HepG2 (cell line): ENCODE measurements around the gene FXYD5. TPM values are rescaled to one million over a fixed set of nuclear protein-coding genes. Genes with fewer than 3 reads are reported as not detected.

Source experiments
- ADNP ChIP-seq: sonication (generic); formaldehyde crosslinking; IDR thresholded peaks from 2 replicates; pipeline ENCODE4 v1.4.0; 2020; ENCODE audit warnings: missing genetic modification reagents
- ARHGAP35 ChIP-seq: sonication (generic); formaldehyde crosslinking; IDR thresholded peaks from 2 replicates; pipeline ENCODE4 v1.9.0; 2022; ENCODE audit warnings: mild to moderate bottlenecking, inconsistent platforms, moderate library complexity, missing genetic modification reagents, borderline replicate concordance
- BORCS8-MEF2B ChIP-seq: sonication (generic); formaldehyde crosslinking; IDR thresholded peaks from 2 replicates; pipeline ENCODE4 v1.8.0; 2022; ENCODE audit warnings: mild to moderate bottlenecking, missing genetic modification reagents
- CBX5 ChIP-seq: sonication (generic); formaldehyde crosslinking; IDR thresholded peaks from 2 replicates; pipeline ENCODE4 v1.4.0; 2020; ENCODE audit warnings: missing genetic modification reagents, borderline replicate concordance
- FLYWCH1 ChIP-seq: sonication (generic); formaldehyde crosslinking; IDR thresholded peaks from 2 replicates; pipeline ENCODE4 v1.8.1; 2023; ENCODE audit warnings: mild to moderate bottlenecking, missing genetic modification reagents
- FOXK2 ChIP-seq: fragments of 450-650 bp; IDR thresholded peaks from 2 replicates; pipeline ENCODE4 v1.6.1; 2016
- FOXP1 ChIP-seq, 2 experiments: fragments of 450-650 bp in 1 of 2; IDR thresholded peaks; 2 replicates each; pipeline ENCODE4 v1.6.1; 2017 to 2018; ENCODE audit warnings: antibody characterized with exemption in 1 of 2
- FOXP4 ChIP-seq: sonication (generic); formaldehyde crosslinking; IDR thresholded peaks from 2 replicates; pipeline ENCODE4 v1.4.0; 2020; ENCODE audit warnings: missing genetic modification reagents
- GTF2F1 ChIP-seq: fragments of 150-350 bp; IDR thresholded peaks from 2 replicates; pipeline ENCODE4 v1.6.1; 2014; ENCODE audit warnings: low read length
- HMGXB3 ChIP-seq: sonication (generic); formaldehyde crosslinking; IDR thresholded peaks from 2 replicates; pipeline ENCODE4 v1.4.0; 2020; ENCODE audit warnings: missing genetic modification reagents, borderline replicate concordance
- KDM5B ChIP-seq: sonication (generic); formaldehyde crosslinking; IDR thresholded peaks from 2 replicates; pipeline ENCODE4 v1.4.0; 2020; ENCODE audit warnings: missing genetic modification reagents, mild to moderate bottlenecking, borderline replicate concordance
- MYPOP ChIP-seq: sonication (generic); formaldehyde crosslinking; IDR thresholded peaks from 2 replicates; pipeline ENCODE4 v1.8.1; 2023; ENCODE audit warnings: mild to moderate bottlenecking, moderate library complexity, missing genetic modification reagents
- REPIN1 ChIP-seq: sonication (generic); formaldehyde crosslinking; IDR thresholded peaks from 2 replicates; pipeline ENCODE4 v1.8.0; 2022; ENCODE audit warnings: missing genetic modification reagents, low read depth, mild to moderate bottlenecking, borderline replicate concordance
- SNAPC2 ChIP-seq: sonication (generic); formaldehyde crosslinking; IDR thresholded peaks from 2 replicates; pipeline ENCODE4 v1.8.1; 2022; ENCODE audit warnings: mild to moderate bottlenecking, missing genetic modification reagents
- ZBTB3 ChIP-seq: sonication (generic); formaldehyde crosslinking; IDR thresholded peaks from 2 replicates; pipeline ENCODE4 v1.4.0; 2020; ENCODE audit warnings: low read depth, mild to moderate bottlenecking, moderate library complexity, missing genetic modification reagents, borderline replicate concordance
- ZNF136 ChIP-seq: sonication (generic); formaldehyde crosslinking; IDR thresholded peaks from 2 replicates; pipeline ENCODE4 v1.8.1; 2022; ENCODE audit warnings: low read depth, mild to moderate bottlenecking, moderate library complexity, missing genetic modification reagents
- ZNF501 ChIP-seq: sonication (generic); formaldehyde crosslinking; IDR thresholded peaks from 2 replicates; pipeline ENCODE4 v1.5.1; 2020; ENCODE audit warnings: mild to moderate bottlenecking, moderate library complexity, missing genetic modification reagents
- ZNF746 ChIP-seq: sonication (generic); formaldehyde crosslinking; IDR thresholded peaks from 2 replicates; pipeline ENCODE4 v1.8.0; 2022; ENCODE audit warnings: mild to moderate bottlenecking, missing genetic modification reagents
- polyA plus RNA-seq, 8 experiments: library from polyadenylated mRNA; depleted of rRNA in 3 of 8; stranded (reverse) in 7 of 8; unstranded in 1 of 8; fragments of >200 nt; fragmentation: Illumina TruSeq in 4 of 8; extraction: Trizol in 4 of 8; gene quantifications; 2 replicates each; pipeline versions ENCODE4 v1.2.1 to v1.2.3, GENCODE V29; 2011 to 2016; ENCODE audit warnings: low read depth in 4 of 8, missing spikeins in 1 of 8, mixed read lengths in 1 of 8; ENCODE audit not compliant: insufficient read depth in 1 of 8
- total RNA-seq, 5 experiments: library from RNA; depleted of rRNA; stranded (reverse); fragments of >200 nt; fragmentation: Illumina TruSeq; extraction: Trizol; gene quantifications; 2 replicates each; pipeline ENCODE4 v1.2.3, GENCODE V29; 2016; ENCODE audit warnings: low read depth in 1 of 5
- TF ChIP-seq, protein P1 (sequence below): sonication (generic); formaldehyde crosslinking; IDR thresholded peaks from 2 replicates; pipeline ENCODE4 v1.5.0; 2020; ENCODE audit warnings: mild to moderate bottlenecking, missing genetic modification reagents

Gene FXYD5
- total and polyA plus RNA-seq, 2 of the 13 experiments (the other 11 are each of a cell fraction or from before 2014, with no cell fraction given), result 0.65 TPM; not detected in 1

DNA sequence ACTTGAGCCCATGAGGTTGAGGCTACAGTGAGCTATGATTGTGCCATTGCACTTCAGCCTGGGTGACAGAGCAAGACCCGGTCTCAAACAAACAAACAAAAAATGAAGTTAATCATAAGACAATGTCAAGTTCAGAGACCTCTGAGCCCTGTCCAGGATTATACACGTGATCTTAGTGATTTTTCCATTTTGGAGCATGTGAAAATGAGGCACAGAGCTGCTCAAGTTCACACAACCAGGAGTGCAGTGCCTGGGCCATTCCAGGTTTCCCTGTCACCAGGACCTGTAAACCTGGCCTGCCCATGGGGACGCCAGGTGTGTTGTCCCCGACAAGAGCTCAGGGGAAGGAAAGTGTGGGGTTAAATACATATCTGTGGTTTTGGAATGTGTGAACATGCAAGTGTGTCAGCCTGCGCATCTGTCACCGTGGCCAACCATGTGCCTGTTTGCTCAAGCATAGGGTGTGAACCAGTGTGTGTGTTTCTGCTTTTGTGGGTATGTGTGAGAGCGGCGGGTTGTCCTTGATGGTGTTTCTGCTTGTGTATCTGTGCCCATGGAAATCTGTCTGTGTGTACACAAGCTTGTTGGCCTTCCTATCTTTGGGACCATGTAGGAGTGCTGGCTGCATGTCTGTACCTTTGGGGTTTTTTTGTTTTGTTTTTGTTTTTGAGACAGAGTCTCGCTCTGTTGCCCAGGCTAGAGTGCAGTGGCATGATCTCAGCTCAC lies 17.4 kb upstream of the FXYD5 start (continued):
- TF ChIP-seq MYPOP (CRISPR knock-in tag) (0 out of 2 replicates have a peak, but pooled peaks have one; percentile 26), ZNF501 (CRISPR knock-in tag) (peak; percentile 33; the same call in 1 of the 2 replicates), FOXP4 (CRISPR knock-in tag) (peak; percentile 53), FOXP1 (IDR thresholded peaks at IDR 0.05) (no peak), FOXP1 (CRISPR knock-in tag; IDR thresholded peaks at IDR 0.05) (peak; percentile 47; the same call in 1 of the 2 replicates), ARHGAP35 (CRISPR knock-in tag) (no peak), KDM5B (CRISPR knock-in tag) (no peak; the same call in 1 of the 2 replicates), FLYWCH1 (no peak), ADNP (CRISPR knock-in tag) (0 out of 2 replicates have a peak, but pooled peaks have one; percentile 10), BORCS8-MEF2B (CRISPR knock-in tag) (no peak), GTF2F1 (no peak), SNAPC2 (CRISPR knock-in tag) (no peak), ZBTB3 (CRISPR knock-in tag) (peak; percentile 65; the same call in 1 of the 2 replicates), ZNF746 (CRISPR knock-in tag) (no peak; the same call in 1 of the 2 replicates), FOXK2 (peak; percentile 50; the same call in 1 of the 2 replicates), REPIN1 (CRISPR knock-in tag) (no peak), CBX5 (CRISPR knock-in tag) (no peak), HMGXB3 (CRISPR knock-in tag) (no peak), ZNF136 (no peak)
- TF ChIP-seq, protein P1, sequence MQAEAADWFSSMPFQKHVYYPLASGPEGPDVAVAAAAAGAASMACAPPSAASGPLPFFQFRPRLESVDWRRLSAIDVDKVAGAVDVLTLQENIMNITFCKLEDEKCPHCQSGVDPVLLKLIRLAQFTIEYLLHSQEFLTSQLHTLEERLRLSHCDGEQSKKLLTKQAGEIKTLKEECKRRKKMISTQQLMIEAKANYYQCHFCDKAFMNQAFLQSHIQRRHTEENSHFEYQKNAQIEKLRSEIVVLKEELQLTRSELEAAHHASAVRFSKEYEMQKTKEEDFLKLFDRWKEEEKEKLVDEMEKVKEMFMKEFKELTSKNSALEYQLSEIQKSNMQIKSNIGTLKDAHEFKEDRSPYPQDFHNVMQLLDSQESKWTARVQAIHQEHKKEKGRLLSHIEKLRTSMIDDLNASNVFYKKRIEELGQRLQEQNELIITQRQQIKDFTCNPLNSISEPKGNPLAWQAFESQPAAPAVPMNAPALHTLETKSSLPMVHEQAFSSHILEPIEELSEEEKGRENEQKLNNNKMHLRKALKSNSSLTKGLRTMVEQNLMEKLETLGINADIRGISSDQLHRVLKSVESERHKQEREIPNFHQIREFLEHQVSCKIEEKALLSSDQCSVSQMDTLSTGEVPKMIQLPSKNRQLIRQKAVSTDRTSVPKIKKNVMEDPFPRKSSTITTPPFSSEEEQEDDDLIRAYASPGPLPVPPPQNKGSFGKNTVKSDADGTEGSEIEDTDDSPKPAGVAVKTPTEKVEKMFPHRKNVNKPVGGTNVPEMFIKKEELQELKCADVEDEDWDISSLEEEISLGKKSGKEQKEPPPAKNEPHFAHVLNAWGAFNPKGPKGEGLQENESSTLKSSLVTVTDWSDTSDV (CRISPR knock-in tag), result no peak
